Upper lobe of right lung (tissue), 1 donor: ENCODE results near the gene PIP5K1B. TPM values are rescaled to one million over a fixed set of nuclear protein-coding genes. Genes with fewer than 3 reads are reported as not detected.

ENCODE experiments used
- ATAC-seq: fragments of 200-7000 bp; cut with Tn5 transposase; one replicate; pipeline ENCODE4 v1.9.1; 2020; ENCODE audit warnings: mild to moderate bottlenecking, moderate library complexity
- DNase-seq: peaks from one replicate; pipeline ENCODE4 v3.0.0-alpha.2; 2020
- H3K27ac ChIP-seq: fragments of 200-600 bp; one replicate; pipeline ENCODE4 v1.8.0; 2022
- H3K27me3 ChIP-seq: fragments of 200-600 bp; one replicate; pipeline ENCODE4 v1.8.0; 2022; ENCODE audit warnings: mild to moderate bottlenecking
- H3K36me3 ChIP-seq: fragments of 200-600 bp; one replicate; pipeline ENCODE4 v1.8.0; 2022
- H3K4me1 ChIP-seq: fragments of 200-600 bp; one replicate; pipeline ENCODE4 v1.8.0; 2022
- H3K4me3 ChIP-seq: fragments of 200-600 bp; one replicate; pipeline ENCODE4 v1.8.0; 2022; ENCODE audit warnings: mild to moderate bottlenecking
- H3K9me3 ChIP-seq: fragments of 200-600 bp; one replicate; pipeline ENCODE4 v1.8.0; 2022
- intact Hi-C: fragments of 100-400 bp; cut with DNase I; formaldehyde crosslinking; loops from one replicate; pipeline ENCODE4 v1.11.0; 2022
- total RNA-seq: library from RNA; stranded (reverse); fragmentation: NEBNext Ultra II Directional; extraction: Animal tissue kit (Norgen Biotek cat#: 25700); gene quantifications from one replicate; pipeline ENCODE4 v1.2.1, GENCODE V29; 2021
- TF ChIP-seq, protein P1 (sequence below): fragments of 200-600 bp; IDR thresholded peaks from one replicate; pipeline ENCODE4 v1.8.0; 2022; ENCODE audit warnings: antibody characterized with exemption
- donor health status: DM: no; HTN: yes; CAD: no; lungs with severe emphysema.

Gene PIP5K1B
- total RNA-seq, 1 donor from 2014 or later = 36.5 TPM

GRCh38 chr9:68804911-68805889 lies 100.2 kb downstream of the PIP5K1B start:
- TF ChIP-seq, protein P1, sequence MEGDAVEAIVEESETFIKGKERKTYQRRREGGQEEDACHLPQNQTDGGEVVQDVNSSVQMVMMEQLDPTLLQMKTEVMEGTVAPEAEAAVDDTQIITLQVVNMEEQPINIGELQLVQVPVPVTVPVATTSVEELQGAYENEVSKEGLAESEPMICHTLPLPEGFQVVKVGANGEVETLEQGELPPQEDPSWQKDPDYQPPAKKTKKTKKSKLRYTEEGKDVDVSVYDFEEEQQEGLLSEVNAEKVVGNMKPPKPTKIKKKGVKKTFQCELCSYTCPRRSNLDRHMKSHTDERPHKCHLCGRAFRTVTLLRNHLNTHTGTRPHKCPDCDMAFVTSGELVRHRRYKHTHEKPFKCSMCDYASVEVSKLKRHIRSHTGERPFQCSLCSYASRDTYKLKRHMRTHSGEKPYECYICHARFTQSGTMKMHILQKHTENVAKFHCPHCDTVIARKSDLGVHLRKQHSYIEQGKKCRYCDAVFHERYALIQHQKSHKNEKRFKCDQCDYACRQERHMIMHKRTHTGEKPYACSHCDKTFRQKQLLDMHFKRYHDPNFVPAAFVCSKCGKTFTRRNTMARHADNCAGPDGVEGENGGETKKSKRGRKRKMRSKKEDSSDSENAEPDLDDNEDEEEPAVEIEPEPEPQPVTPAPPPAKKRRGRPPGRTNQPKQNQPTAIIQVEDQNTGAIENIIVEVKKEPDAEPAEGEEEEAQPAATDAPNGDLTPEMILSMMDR = no peak
- Histone ChIP-seq H3K4me3 (no peak overlapping the region), H3K27ac (peak overlapping the region; percentile 53), H3K27me3 (no peaks in the 10 kb centered on the region), H3K4me1 (peaks cover 6% of the 10 kb centered on the region), H3K9me3 (no peaks in the 10 kb centered on the region), H3K36me3 (no peaks in the 10 kb centered on the region)
- intact Hi-C loops = no loop called here
- peak; percentile 91 for ATAC-seq
- DNase-seq = peak; percentile 72

- DNase-seq (no peak), ATAC-seq (peak; percentile 47)
- Histone ChIP-seq H3K4me3 (no peak overlapping the region), H3K27me3 (no peaks in the 10 kb centered on the region), H3K36me3 (no peaks in the 10 kb centered on the region), H3K4me1 (peaks cover 6% of the 10 kb centered on the region), H3K27ac (peak overlapping the region; percentile 53), H3K9me3 (no peaks in the 10 kb centered on the region)
- intact Hi-C loops = no loop called here
- TF ChIP-seq, protein P1 = no peak
Measured at GRCh38 chr9:68805890-68806517, 101.0 kb downstream of the PIP5K1B start.

GRCh38 chr9:68808338-68808890 lies 103.4 kb downstream of the PIP5K1B start:
- DNase-seq (no peak), ATAC-seq (no peak)
- H3K4me3 ChIP-seq = no peak overlapping the region
- TF ChIP-seq, protein P1 = no peak
- H3K36me3 ChIP-seq = no peaks in the 10 kb centered on the region
- peaks cover 6% of the 10 kb centered on the region for H3K4me1 ChIP-seq
- intact Hi-C loops = no loop called here
- H3K27ac ChIP-seq = no peak overlapping the region
- no peaks in the 10 kb centered on the region for H3K9me3 ChIP-seq
- H3K27me3 ChIP-seq = no peaks in the 10 kb centered on the region

DNA sequence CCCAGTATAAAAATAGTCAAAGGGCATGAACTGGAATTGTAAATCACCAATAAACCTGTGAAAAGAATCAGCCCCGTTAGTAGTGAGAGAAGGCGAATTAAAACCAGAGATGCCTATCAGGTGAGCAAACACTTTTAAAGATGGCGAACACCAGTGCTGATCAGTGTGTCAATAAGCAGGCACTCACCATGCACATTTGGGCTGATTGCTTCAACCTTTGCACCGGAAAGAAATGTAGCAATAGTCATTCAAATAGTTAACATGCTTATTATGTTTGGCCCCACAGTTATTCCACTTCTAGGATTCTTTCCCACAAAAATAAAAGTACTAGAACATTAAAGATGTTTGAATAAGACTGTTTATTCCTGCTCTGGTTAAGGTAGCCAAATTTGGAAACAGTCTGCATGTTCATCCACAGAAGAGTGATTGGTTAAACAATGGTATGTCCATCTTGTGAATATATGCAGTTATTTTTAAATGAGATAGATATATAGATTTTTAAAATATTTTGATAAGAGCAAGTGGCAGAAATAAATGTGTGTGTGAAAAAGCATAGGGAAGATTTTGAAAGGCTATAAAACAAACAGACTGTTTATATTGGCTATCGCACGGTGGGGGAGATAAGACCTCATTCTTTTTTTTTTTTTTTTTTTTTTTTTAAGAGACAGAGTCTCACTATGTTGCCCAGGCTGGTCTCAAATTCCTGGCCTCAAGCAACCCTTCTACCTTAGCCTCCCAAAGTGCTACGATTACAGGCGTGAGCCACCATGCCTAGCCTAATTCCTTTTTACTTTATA lies 112.2 kb downstream of the PIP5K1B start:
- Histone ChIP-seq H3K27me3 (no peaks in the 10 kb centered on the region), H3K36me3 (no peaks in the 10 kb centered on the region), H3K9me3 (no peaks in the 10 kb centered on the region), H3K4me3 (no peak overlapping the region), H3K27ac (no peak overlapping the region), H3K4me1 (no peaks in the 10 kb centered on the region)
- TF ChIP-seq, protein P1 = no peak
- DNase-seq (no peak), ATAC-seq (peak; percentile 45)
- intact Hi-C loops = no loop called here

GRCh38 chr9:68819065-68819464 lies 114.0 kb downstream of the PIP5K1B start:
- Histone ChIP-seq H3K36me3 (no peaks in the 10 kb centered on the region), H3K27me3 (no peaks in the 10 kb centered on the region), H3K9me3 (no peaks in the 10 kb centered on the region), H3K27ac (no peak overlapping the region), H3K4me1 (peaks cover 3% of the 10 kb centered on the region), H3K4me3 (no peak overlapping the region)
- ATAC-seq (no peak), DNase-seq (no peak)
- TF ChIP-seq, protein P1 = no peak
- intact Hi-C loops = no loop called here
